HG02981 (cell line): ENCODE results near the gene ABCG1.

Source experiments
- ATAC-seq: cut with Tn5 transposase; IDR thresholded peaks from one replicate; pipeline ENCODE4 v1.9.1; 2021; ENCODE audit warnings: mild to moderate bottlenecking, moderate library complexity; ENCODE audit not compliant: unreplicated experiment

The ABCG1 gene

GRCh38 chr21:42250422-42251403 lies 31.8 kb downstream of the ABCG1 start:
- ATAC-seq = no peak

- no peak for ATAC-seq
Observed at GRCh38 chr21:42251654-42252324, 32.8 kb downstream of the ABCG1 start.

- ATAC-seq = no peak
Observed at GRCh38 chr21:42252325-42252654, 33.4 kb downstream of the ABCG1 start.

- no peak for ATAC-seq
Observed at GRCh38 chr21:42252778-42253340, 33.9 kb downstream of the ABCG1 start.

GRCh38 chr21:42253466-42253865 lies 34.5 kb downstream of the ABCG1 start:
- ATAC-seq = no peak

- no peak for ATAC-seq
Observed at GRCh38 chr21:42254083-42254482, 35.1 kb downstream of the ABCG1 start.

- no peak for ATAC-seq
Observed at GRCh38 chr21:42254651-42255601, 36.0 kb downstream of the ABCG1 start.

- ATAC-seq = no peak
Observed at GRCh38 chr21:42255825-42256224, 36.9 kb downstream of the ABCG1 start.

GRCh38 chr21:42256316-42256715 lies 37.4 kb downstream of the ABCG1 start:
- no peak for ATAC-seq

- ATAC-seq = no peak
Observed at GRCh38 chr21:42257091-42257765, 38.3 kb downstream of the ABCG1 start.

GRCh38 chr21:42258150-42258884 lies 39.4 kb downstream of the ABCG1 start:
- ATAC-seq = no peak

GRCh38 chr21:42258885-42259407 lies 40.0 kb downstream of the ABCG1 start:
- ATAC-seq = no peak

GRCh38 chr21:42260121-42260520 lies 41.2 kb downstream of the ABCG1 start:
- ATAC-seq = no peak

- ATAC-seq = no peak
Observed at GRCh38 chr21:42261829-42262200, 42.9 kb downstream of the ABCG1 start.

- no peak for ATAC-seq
Observed at GRCh38 chr21:42262831-42263231, 43.9 kb downstream of the ABCG1 start.

GRCh38 chr21:42263591-42264131 lies 44.7 kb downstream of the ABCG1 start:
- no peak for ATAC-seq

- no peak for ATAC-seq
Observed at GRCh38 chr21:42264245-42265195, 45.6 kb downstream of the ABCG1 start.
